Smooth muscle cell (in vitro differentiated cells): ENCODE data around the gene BABAM2. TPM values are rescaled to one million over a fixed set of nuclear protein-coding genes. Genes with fewer than 3 reads are reported as not detected.

Experiments
- DNase-seq: peaks from one replicate; lab custom pipeline; 2025; ENCODE audit not compliant: unreplicated experiment; lab: John Stamatoyannopoulos, UW
- H2AFZ ChIP-seq: fragments of 200-600 bp; sonication (generic); 2 replicates; pipeline ENCODE4 v1.6.0; 2016; ENCODE audit warnings: antibody characterized with exemption, low read depth, mild to moderate bottlenecking
- H3F3A ChIP-seq: fragments of 200-600 bp; sonication (generic); 2 replicates; pipeline ENCODE4 v1.6.0; 2017; ENCODE audit warnings: antibody characterized with exemption, low read depth
- H3K27ac ChIP-seq: fragments of 200-600 bp; sonication (generic); 2 replicates; pipeline ENCODE4 v1.5.1; 2016; ENCODE audit warnings: low read depth, mild to moderate bottlenecking
- H3K27me3 ChIP-seq: fragments of 200-600 bp; sonication (generic); 2 replicates; pipeline ENCODE4 v1.6.1; 2016; ENCODE audit warnings: low read depth, mild to moderate bottlenecking
- H3K36me3 ChIP-seq: fragments of 200-600 bp; sonication (generic); 2 replicates; pipeline ENCODE4 v1.5.1; 2016; ENCODE audit warnings: low read depth
- H3K4me1 ChIP-seq: fragments of 200-600 bp; sonication (generic); 2 replicates; pipeline ENCODE4 v1.5.1; 2016; ENCODE audit warnings: low read depth
- H3K4me2 ChIP-seq: fragments of 200-600 bp; sonication (generic); 2 replicates; pipeline ENCODE4 v1.6.0; 2016; ENCODE audit warnings: mild to moderate bottlenecking
- H3K4me3 ChIP-seq: fragments of 200-600 bp; sonication (generic); 2 replicates; pipeline ENCODE4 v1.5.1; 2016; ENCODE audit warnings: mild to moderate bottlenecking
- H3K79me2 ChIP-seq: fragments of 200-600 bp; sonication (generic); 2 replicates; pipeline ENCODE4 v1.6.0; 2016; ENCODE audit warnings: low read depth, mild to moderate bottlenecking
- H3K9ac ChIP-seq: fragments of 200-600 bp; sonication (generic); 2 replicates; pipeline ENCODE4 v1.6.0; 2016; ENCODE audit warnings: low read depth
- H3K9me3 ChIP-seq: fragments of 200-600 bp; sonication (generic); replicated peaks from 2 replicates; pipeline ENCODE4 v1.5.1; 2016; ENCODE audit warnings: low read depth
- H4K20me1 ChIP-seq: fragments of 200-600 bp; sonication (generic); 2 replicates; pipeline ENCODE4 v1.6.0; 2016; ENCODE audit warnings: low read depth
- WGBS: methylation state at CpG from one replicate; pipeline ENCODE4 v1.1.7; 2016; ENCODE audit warnings: low lambda C conversion rate; 5-methylcytosine and 5-hydroxymethylcytosine counted together
- polyA plus RNA-seq: library from polyadenylated mRNA; unstranded; fragments of >200 nt; fragmentation: Nextera tagmentation; extraction: Ambion mirVana; gene quantifications from 2 replicates; pipeline ENCODE4 v1.2.1, GENCODE V29; 2016
- total RNA-seq: library from RNA; depleted of rRNA; stranded (reverse); fragments of >200 nt; gene quantifications from 2 replicates; pipeline ENCODE4 v1.2.3, GENCODE V29; 2014
- TF ChIP-seq, protein P1 (sequence below): fragments of 200-600 bp; sonication (generic); IDR thresholded peaks from 2 replicates; pipeline ENCODE4 v1.5.1; 2017; ENCODE audit warnings: borderline replicate concordance, mild to moderate bottlenecking, antibody characterized with exemption; ENCODE audit not compliant: insufficient read depth, poor library complexity, severe bottlenecking

BABAM2 gene
- total and polyA plus RNA-seq, 2 experiments from 2014 or later, result 26.5 to 29.1 TPM

DNA sequence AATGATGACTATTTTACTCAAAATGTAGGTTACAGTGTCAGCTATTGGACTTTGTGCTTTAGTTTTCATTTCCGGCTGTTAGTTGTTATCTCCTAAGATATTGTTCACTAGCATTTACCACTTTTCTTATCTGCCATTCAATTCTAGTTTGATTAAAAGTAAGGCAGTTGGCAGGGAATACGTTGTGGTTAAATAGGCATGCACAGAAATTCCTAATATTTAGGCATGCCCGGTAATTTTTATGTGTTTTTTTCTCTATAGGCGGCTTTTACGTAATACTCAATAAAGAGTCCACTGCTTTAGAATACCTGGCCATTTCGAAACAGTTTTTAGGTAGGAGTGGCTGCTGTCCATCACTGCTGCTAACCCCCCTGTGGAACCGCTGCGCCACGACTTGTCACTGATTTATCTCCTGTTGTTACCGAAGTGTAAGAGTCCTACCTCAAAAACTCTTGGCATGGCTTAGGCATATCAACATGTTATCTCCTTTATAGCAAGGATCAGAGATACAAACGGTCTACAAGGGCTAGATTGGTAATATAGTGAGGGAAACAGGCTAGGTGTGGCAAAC lies 39.5 kb downstream of the BABAM2 start:
- Histone ChIP-seq H3K27me3 (no peaks in the 10 kb centered on the region), H3K9me3 (no peaks in the 10 kb centered on the region), H3K4me3 (no peak overlapping the region), H3K36me3 (no peaks in the 10 kb centered on the region), H3K4me1 (no peaks in the 10 kb centered on the region), H3K9ac (no peak overlapping the region), H4K20me1 (no peaks in the 10 kb centered on the region), H2AFZ (no peak overlapping the region), H3K27ac (no peak overlapping the region), H3F3A (no peaks in the 10 kb centered on the region), H3K79me2 (no peaks in the 10 kb centered on the region), H3K4me2 (no peak overlapping the region)
- TF ChIP-seq, protein P1, sequence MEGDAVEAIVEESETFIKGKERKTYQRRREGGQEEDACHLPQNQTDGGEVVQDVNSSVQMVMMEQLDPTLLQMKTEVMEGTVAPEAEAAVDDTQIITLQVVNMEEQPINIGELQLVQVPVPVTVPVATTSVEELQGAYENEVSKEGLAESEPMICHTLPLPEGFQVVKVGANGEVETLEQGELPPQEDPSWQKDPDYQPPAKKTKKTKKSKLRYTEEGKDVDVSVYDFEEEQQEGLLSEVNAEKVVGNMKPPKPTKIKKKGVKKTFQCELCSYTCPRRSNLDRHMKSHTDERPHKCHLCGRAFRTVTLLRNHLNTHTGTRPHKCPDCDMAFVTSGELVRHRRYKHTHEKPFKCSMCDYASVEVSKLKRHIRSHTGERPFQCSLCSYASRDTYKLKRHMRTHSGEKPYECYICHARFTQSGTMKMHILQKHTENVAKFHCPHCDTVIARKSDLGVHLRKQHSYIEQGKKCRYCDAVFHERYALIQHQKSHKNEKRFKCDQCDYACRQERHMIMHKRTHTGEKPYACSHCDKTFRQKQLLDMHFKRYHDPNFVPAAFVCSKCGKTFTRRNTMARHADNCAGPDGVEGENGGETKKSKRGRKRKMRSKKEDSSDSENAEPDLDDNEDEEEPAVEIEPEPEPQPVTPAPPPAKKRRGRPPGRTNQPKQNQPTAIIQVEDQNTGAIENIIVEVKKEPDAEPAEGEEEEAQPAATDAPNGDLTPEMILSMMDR, result no peak
- no peak for DNase-seq
- 75% methylated on average over 11 of the region's 11 CpGs for WGBS

DNA sequence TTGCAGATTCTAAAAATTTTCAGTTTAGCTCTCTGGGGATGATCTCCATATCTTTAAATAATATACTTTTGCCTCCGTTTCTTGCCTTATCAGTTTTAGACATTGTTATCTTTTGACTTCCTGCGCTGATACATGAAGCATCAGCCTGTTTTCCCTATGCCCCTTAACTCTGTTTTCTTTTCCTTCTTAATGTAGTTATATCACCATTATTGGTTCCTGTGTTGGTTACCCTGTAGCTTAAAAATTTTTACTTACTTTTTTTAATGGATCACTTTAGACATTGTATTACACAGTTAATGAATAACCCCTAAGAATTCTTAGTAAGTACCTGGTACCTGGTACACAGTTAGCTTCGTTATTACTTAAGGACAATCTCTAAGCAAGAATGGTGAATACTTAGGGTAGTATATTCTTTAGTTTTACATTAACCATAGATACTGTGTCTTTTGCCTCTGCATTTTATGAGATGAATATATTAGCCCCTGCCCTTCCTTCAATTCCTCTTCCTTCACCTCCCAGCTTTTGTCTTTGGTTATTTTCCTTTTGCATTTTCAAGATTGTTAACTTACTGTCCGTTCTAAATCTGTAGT lies 40.9 kb downstream of the BABAM2 start:
- no peak overlapping the region for H3K4me2 ChIP-seq

DNA sequence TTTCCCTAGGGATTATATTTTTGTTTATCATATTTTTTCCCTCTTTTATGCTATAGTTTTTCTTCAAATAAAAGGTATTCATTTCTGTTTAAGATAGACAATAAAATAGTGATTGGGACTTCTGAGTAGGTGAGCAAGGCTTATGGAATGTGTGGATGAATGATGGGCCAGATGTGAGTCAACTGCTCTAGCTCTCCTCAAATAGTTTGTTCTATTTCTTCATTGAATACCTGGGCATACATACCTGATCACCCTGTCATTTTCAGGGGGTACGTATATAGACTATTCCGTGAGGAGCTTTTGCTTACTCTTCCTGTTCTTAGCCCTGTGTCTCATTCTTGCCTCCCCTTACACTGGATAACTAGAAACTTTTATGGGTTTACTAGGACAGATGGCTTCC lies 41.9 kb downstream of the BABAM2 start:
- WGBS, result 71% methylated on average over 2 of the region's 2 CpGs
- Histone ChIP-seq H2AFZ (no peak overlapping the region), H3K9ac (no peak overlapping the region), H4K20me1 (no peaks in the 10 kb centered on the region), H3K4me3 (no peak overlapping the region), H3K4me1 (no peaks in the 10 kb centered on the region), H3K27ac (peak overlapping the region; percentile 61), H3K36me3 (no peaks in the 10 kb centered on the region), H3K79me2 (no peaks in the 10 kb centered on the region), H3K9me3 (no peaks in the 10 kb centered on the region), H3K4me2 (no peak overlapping the region), H3F3A (no peaks in the 10 kb centered on the region), H3K27me3 (no peaks in the 10 kb centered on the region)
- no peak for DNase-seq
- TF ChIP-seq, protein P1, result no peak

More for the DNA sequence above, 40.9 kb downstream of the BABAM2 start:
- no peaks in the 10 kb centered on the region for H3K4me1 ChIP-seq
- H3K9me3 ChIP-seq, result no peaks in the 10 kb centered on the region
- no peaks in the 10 kb centered on the region for H3K36me3 ChIP-seq
- no peaks in the 10 kb centered on the region for H3K79me2 ChIP-seq
- 68% methylated on average over 4 of the region's 4 CpGs for WGBS
- H4K20me1 ChIP-seq, result no peaks in the 10 kb centered on the region
- H3K4me3 ChIP-seq, result peak overlapping the region; percentile 6
- H3K9ac ChIP-seq, result no peak overlapping the region
- no peak overlapping the region for H2AFZ ChIP-seq
- no peaks in the 10 kb centered on the region for H3K27me3 ChIP-seq
- no peak for DNase-seq
- no peak overlapping the region for H3K27ac ChIP-seq
- TF ChIP-seq, protein P1, result no peak
- no peaks in the 10 kb centered on the region for H3F3A ChIP-seq

DNA sequence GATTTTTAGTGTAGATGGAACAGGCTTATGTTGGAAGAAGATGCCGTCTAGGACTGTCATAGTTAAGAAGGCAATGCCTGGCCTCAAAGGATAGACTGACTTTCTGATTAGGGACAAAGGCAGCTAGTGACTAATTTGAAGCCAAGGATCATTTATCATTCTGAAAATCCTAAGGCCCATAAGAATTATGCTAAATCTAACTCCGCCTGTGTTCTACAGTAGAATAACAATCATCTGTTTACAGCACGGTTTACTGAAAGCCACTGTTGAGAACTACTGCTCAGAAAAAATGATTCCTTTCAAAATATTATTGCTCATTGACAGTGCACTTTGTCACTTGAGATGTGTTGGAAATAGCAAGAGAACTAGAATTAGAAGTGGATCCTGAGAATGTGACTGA lies 44.5 kb downstream of the BABAM2 start:
- H3K4me2 ChIP-seq, result no peak overlapping the region
- H4K20me1 ChIP-seq, result no peaks in the 10 kb centered on the region
- H3K36me3 ChIP-seq, result no peaks in the 10 kb centered on the region
- H3K9me3 ChIP-seq, result no peaks in the 10 kb centered on the region
- no peak overlapping the region for H3K9ac ChIP-seq
- WGBS, result 89% methylated on average over 3 of the region's 3 CpGs
- H3K4me1 ChIP-seq, result no peaks in the 10 kb centered on the region
- TF ChIP-seq, protein P1, result no peak
- no peaks in the 10 kb centered on the region for H3K27me3 ChIP-seq
- no peak for DNase-seq
- H2AFZ ChIP-seq, result no peak overlapping the region
- no peaks in the 10 kb centered on the region for H3F3A ChIP-seq
- no peak overlapping the region for H3K27ac ChIP-seq
- no peaks in the 10 kb centered on the region for H3K79me2 ChIP-seq
- H3K4me3 ChIP-seq, result no peak overlapping the region
